Heart left ventricle (tissue), 16 donors: ENCODE measurements around the gene MSRB3. TPM values are rescaled to one million over a fixed set of nuclear protein-coding genes. Genes with fewer than 3 reads are reported as not detected.
"Not testable (repeated sequence)": the region's sequence is repeated elsewhere in the genome, so short reads cannot be mapped to it uniquely, and the experiment has no call there.

ENCODE experiments used
- ATAC-seq, 4 donors: fragments of 200-7000 bp; cut with Tn5 transposase; one replicate each; pipeline ENCODE4 v1.9.1; 2020 to 2022; ENCODE audit warnings: moderate library complexity in 4 of 4, mild to moderate bottlenecking in 3 of 4, moderate number of reproducible peaks in 1 of 4
- DNase-seq, 5 donors: peaks; one replicate each; pipeline ENCODE4 v3.0.0-alpha.2; 2020
- H3K27ac ChIP-seq, 12 donors: fragments of 200-600 bp; sonication (generic) in 4 of 12; one replicate each; pipeline versions ENCODE4 v1.5.0 to v1.8.0; 2016 to 2022; ENCODE audit warnings: mild to moderate bottlenecking in 2 of 12
- H3K27me3 ChIP-seq, 9 donors: fragments of 200-600 bp; sonication (generic) in 2 of 9; one replicate each; pipeline versions ENCODE4 v1.5.1 to v1.8.0; 2016 to 2022; ENCODE audit warnings: mild to moderate bottlenecking in 3 of 9
- H3K36me3 ChIP-seq, 9 donors: fragments of 200-600 bp; sonication (generic) in 2 of 9; one replicate each; pipeline versions ENCODE4 v1.5.0 to v1.8.0; 2018 to 2022; ENCODE audit warnings: mild to moderate bottlenecking in 2 of 9
- H3K4me1 ChIP-seq, 12 donors: fragments of 200-600 bp; sonication (generic) in 4 of 12; one replicate each; pipeline versions ENCODE4 v1.5.0 to v1.8.0; 2016 to 2022; ENCODE audit warnings: mild to moderate bottlenecking in 3 of 12
- H3K4me3 ChIP-seq, 12 donors: fragments of 200-600 bp; sonication (generic) in 4 of 12; one replicate each; pipeline versions ENCODE4 v1.5.0 to v1.8.0; 2017 to 2022; ENCODE audit warnings: mild to moderate bottlenecking in 9 of 12, moderate library complexity in 4 of 12
- H3K9me3 ChIP-seq, 12 donors: fragments of 200-600 bp; sonication (generic) in 4 of 12; one replicate each; pipeline versions ENCODE4 v1.5.0 to v1.8.0; 2016 to 2022; ENCODE audit warnings: mild to moderate bottlenecking in 1 of 12
- POLR2A ChIP-seq, 2 donors: fragments of 450-650 bp; IDR thresholded peaks; one replicate each; pipeline ENCODE4 v1.6.1; 2017; ENCODE audit warnings: antibody characterized with exemption in 2 of 2, mild to moderate bottlenecking in 2 of 2, moderate library complexity in 2 of 2
- WGBS, 4 donors: extraction: QIAGEN DNeasy Blood & Tissue Kit in 2 of 4; methylation state at CpG; one replicate each; pipeline versions ENCODE4 v1.1.5 to v1.1.7; 2013 to 2018; 5-methylcytosine and 5-hydroxymethylcytosine counted together
- intact Hi-C, 10 donors: fragments of 100-400 bp; cut with DNase I; formaldehyde crosslinking; loops; one replicate each; pipeline versions ENCODE4 v1.11.1 to v1.14.2; 2022
- polyA plus RNA-seq, 2 donors: library from polyadenylated mRNA; stranded (reverse); fragments of 200-250 nt; gene quantifications; one replicate each; pipeline ENCODE4 v1.2.3, GENCODE V29; 2013
- total RNA-seq, 9 donors: library from RNA; depleted of rRNA in 2 of 9; stranded (reverse); fragments of >200 nt in 2 of 9; fragmentation: NEBNext Ultra II Directional in 3 of 9; extraction: Animal tissue kit (Norgen Biotek cat#: 25700) in 3 of 9; gene quantifications; one replicate each; pipeline versions ENCODE4 v1.1.0 to v1.2.4, GENCODE V29; 2016 to 2023
- TF ChIP-seq, protein P1 (sequence below), 12 donors: fragments of 200-600 bp; sonication (generic) in 4 of 12; IDR thresholded peaks; one replicate each; pipeline versions ENCODE4 v1.5.0 to v1.8.0; 2018 to 2022; ENCODE audit warnings: antibody characterized with exemption in 12 of 12, mild to moderate bottlenecking in 5 of 12
- donor health status: ischemic (EF 13 %, LVEDD 7.1; RV severe dilation, severe dysfunction).
- donor health status: healthy with polysubstance abuse.
- donor health status: DM: no; HTN: yes; CAD: no.
- donor health status: DM: no; HTN: no; CAD: no.
- donor health status: ischemic (EF 25% LVEDD 6.9; RV normal size, moderate dysfunction).
- donor health status: ischemic (EF 25% LVEDD 5.7; RV mildly dilated, moderate dysfunction).
- donor health status: healthy.
- donor health status: DM: yes; HTN: yes; CAD: no.
- donor health status: ischemic (EF 35%, LVEDD 5.7; RV mildly dilated, moderate dysfunction).
- donor health status: nonischemic (EF 11% LVEDD 7.7; RV severe dilation, severe dysfunction).
- donor health status: DM: yes; HTN: yes; CAD: no.
- donor health status: PGD.
- donor health status: ischemic (EF 29% LVEDD 5.4; RV normal size, mild dysfunction).
- donor health status: nonischemic (EF 23%, LVEDD 6.1; RV moderate dilation, normal function).

The MSRB3 gene
- total and polyA plus RNA-seq, 11 donors = 54.1 to 165 (median 117) TPM

DNA sequence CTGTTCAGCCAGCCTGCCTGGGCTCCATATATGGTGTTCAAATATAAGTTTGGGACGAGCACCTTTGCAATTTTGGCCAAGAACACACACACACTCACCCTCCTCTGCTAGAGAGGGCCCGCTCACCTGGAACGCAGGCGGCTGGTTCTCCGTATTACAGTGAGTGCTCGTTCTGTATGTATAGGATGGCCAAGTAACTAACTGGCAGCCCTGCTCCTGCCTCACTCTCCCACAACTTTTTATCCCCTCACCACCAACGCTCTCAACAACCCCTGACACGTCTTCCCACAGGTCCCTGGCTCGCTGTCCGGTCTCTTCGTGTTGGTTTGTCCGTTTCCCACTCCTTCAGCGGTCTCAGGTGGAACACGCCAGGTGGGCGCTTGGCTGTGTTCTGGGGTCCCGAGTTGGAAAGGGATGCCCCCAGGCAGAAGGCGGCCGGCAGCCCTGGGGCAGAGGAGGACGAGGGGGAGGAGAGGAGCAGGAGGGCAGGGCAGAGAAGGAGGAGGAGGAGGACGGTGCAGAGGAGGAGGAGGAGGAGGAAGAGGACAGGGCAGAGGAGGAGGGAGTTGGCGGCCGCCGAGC is 398 bp upstream of the MSRB3 start:
- Histone ChIP-seq H3K27me3 (peaks cover 0 to 7% (median 0%) of the 10 kb centered on the region in 9 donors), H3K36me3 (no peaks in the 10 kb centered on the region), H3K4me3 (peak overlapping the region; percentile 78 to 98 (median 88)), H3K9me3 (no peaks in the 10 kb centered on the region), H3K27ac (peak overlapping the region in 11 of 12 donors; percentile 88 to 98 (median 96)), H3K4me1 (peaks cover 0 to 36% (median 24%) of the 10 kb centered on the region in 12 donors)
- ATAC-seq = peak in 3 of 4 donors; percentile 1 to 5 (median 2)
- DNase-seq = peak in 1 of 5 donors; percentile 24
- TF ChIP-seq, protein P1, sequence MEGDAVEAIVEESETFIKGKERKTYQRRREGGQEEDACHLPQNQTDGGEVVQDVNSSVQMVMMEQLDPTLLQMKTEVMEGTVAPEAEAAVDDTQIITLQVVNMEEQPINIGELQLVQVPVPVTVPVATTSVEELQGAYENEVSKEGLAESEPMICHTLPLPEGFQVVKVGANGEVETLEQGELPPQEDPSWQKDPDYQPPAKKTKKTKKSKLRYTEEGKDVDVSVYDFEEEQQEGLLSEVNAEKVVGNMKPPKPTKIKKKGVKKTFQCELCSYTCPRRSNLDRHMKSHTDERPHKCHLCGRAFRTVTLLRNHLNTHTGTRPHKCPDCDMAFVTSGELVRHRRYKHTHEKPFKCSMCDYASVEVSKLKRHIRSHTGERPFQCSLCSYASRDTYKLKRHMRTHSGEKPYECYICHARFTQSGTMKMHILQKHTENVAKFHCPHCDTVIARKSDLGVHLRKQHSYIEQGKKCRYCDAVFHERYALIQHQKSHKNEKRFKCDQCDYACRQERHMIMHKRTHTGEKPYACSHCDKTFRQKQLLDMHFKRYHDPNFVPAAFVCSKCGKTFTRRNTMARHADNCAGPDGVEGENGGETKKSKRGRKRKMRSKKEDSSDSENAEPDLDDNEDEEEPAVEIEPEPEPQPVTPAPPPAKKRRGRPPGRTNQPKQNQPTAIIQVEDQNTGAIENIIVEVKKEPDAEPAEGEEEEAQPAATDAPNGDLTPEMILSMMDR (IDR thresholded peaks at IDR 0.05) = no peak
- TF ChIP-seq POLR2A (IDR thresholded peaks at IDR 0.05) = no peak
- 16 to 23% (median 21%) methylated on average over 23 of the region's 23 CpGs for WGBS, 4 donors
- intact Hi-C loops = no loop called here

DNA sequence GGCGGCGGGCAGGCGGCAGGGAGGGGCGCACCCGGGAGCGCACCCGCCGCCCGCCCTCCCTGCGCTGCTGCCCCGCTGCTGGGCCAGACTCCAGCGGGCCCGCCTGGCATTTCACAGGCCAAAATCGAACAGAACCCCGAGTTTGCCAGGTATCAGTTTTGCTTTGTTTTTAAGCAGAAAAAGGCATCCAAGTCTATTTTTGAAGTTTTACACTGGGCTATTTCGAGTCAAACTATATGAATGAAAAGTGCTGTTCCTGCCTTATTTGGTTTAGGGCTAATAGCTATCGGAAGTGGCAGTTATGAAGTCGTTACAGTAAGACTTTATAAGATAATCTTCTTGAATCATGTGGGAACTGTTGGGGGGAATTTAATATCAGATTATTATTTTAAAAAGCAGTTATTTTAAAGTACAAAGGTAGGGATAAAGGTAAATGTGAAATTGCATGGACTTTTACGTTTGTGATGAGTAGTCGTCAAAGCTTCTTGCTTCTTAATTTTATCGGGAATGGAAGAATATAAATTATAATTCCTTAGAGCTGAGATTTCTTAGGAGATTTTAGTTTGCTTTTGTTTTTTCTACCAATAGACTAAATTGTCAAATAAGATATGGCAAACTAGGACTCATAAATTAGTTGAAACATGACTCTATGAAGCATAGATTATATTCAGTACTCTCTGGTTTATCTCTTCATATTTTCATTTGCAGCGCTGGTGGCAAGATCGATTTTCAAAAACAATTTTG is 1.1 kb downstream of the MSRB3 start:
- Histone ChIP-seq H3K9me3 (no peaks in the 10 kb centered on the region), H3K27ac (peak overlapping the region; percentile 88 to 98 (median 95)), H3K4me3 (peak overlapping the region; percentile 78 to 98 (median 88)), H3K27me3 (peaks cover 0 to 7% (median 0%) of the 10 kb centered on the region in 9 donors), H3K36me3 (peaks cover 0 to 8% (median 0%) of the 10 kb centered on the region in 9 donors), H3K4me1 (peaks cover 0 to 45% (median 26%) of the 10 kb centered on the region in 12 donors)
- no peak for TF ChIP-seq POLR2A (IDR thresholded peaks at IDR 0.05)
- intact Hi-C loops = no loop called here
- 5 to 10% (median 8%) methylated on average over 13 to 23 of the region's 23 CpGs for WGBS, 4 donors
- ATAC-seq (peak in 1 of 4 donors; percentile 82), DNase-seq (peak in 1 of 5 donors; percentile 50)

DNA sequence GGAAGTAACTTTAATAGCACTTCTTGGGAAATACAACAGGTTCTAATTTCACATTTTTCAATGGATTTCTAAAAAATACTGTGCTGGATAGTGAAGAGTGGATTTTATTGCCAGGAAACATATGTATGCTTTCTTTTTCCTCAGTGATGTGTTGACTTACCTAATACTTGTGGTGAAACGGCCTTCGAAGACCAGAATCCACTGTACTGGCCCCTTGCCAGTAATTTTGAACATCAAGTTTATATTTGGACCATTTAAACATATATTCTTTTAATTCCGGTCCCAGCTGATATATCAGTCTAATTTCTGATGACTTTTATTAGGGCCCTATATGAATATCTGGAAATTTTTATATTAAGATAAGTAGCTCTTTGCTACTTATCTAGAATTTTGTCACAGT is 1.8 kb downstream of the MSRB3 start:
- Histone ChIP-seq H3K27me3 (peaks cover 0 to 7% (median 0%) of the 10 kb centered on the region in 9 donors), H3K4me3 (peak overlapping the region in 9 of 12 donors; percentile 3 to 91 (median 85)), H3K27ac (peak overlapping the region in 1 of 12 donors; percentile 7), H3K36me3 (peaks cover 0 to 15% (median 3%) of the 10 kb centered on the region in 9 donors), H3K9me3 (no peaks in the 10 kb centered on the region), H3K4me1 (peaks cover 0 to 48% (median 29%) of the 10 kb centered on the region in 12 donors)
- 22 to 31% (median 29%) methylated on average over 3 of the region's 3 CpGs for whole genome bisulfite sequencing, 4 donors
- intact Hi-C loops = no loop called here
- DNase-seq = no peak
- no peak for TF ChIP-seq POLR2A (IDR thresholded peaks at IDR 0.05)
- TF ChIP-seq, protein P1 (IDR thresholded peaks at IDR 0.05) = no peak
- ATAC-seq = no peak

DNA sequence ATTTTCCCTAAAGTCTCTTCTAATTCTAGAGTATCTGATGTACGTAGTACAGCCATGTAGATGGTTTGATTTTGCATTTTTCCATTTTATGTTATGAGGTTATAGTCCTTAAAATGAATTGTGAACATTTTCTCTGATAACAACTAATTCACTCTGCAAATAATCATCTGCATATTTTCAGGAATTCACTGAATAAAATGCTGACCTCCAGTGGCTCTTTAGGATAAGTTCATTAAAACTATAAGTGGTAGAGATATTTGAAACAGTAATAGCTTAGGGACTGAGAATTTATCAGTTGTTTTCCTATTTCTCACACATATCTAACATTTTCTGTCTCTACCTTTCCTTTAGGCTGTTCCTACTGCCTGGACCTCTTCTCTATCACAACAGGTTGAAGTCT is 4.4 kb downstream of the MSRB3 start:
- H3K4me1 ChIP-seq = peaks cover 0 to 47% (median 28%) of the 10 kb centered on the region in 12 donors
- ATAC-seq = no peak
- no peak for DNase-seq
- intact Hi-C loops = no loop called here
- no peak overlapping the region for H3K4me3 ChIP-seq
- H3K27ac ChIP-seq = no peak overlapping the region
- 52 to 56% (median 55%) methylated on average over 1 of the region's 1 CpG for WGBS, 4 donors
- H3K27me3 ChIP-seq = peaks cover 0 to 7% (median 0%) of the 10 kb centered on the region in 9 donors
- TF ChIP-seq POLR2A (IDR thresholded peaks at IDR 0.05) = no peak
- TF ChIP-seq, protein P1 (IDR thresholded peaks at IDR 0.05) = no peak
- no peaks in the 10 kb centered on the region for H3K9me3 ChIP-seq
- H3K36me3 ChIP-seq = peaks cover 0 to 20% (median 3%) of the 10 kb centered on the region in 9 donors

DNA sequence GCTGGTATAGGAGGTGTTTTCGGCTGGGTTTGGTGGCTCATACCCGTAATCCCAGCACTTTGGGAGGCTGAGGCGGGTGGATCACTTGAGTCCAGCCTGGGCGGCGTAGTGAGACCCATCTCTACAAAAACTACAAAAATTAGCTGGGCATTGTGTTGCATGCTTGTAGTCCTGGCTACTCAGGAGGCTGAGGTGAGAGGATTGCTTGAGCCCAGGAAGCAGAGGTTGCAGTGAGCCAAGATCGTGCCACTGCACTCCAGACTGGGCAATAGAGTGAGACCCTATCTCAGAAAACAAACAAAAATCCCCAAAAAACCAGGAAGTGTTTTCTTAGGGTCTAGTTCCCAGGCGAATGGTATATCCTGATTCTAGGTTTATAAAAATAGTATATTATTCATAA is 7.0 kb downstream of the MSRB3 start:
- 95 to 96% (median 95%) methylated on average over 7 of the region's 7 CpGs for WGBS, 4 donors
- H3K4me3 ChIP-seq, DNase-seq, intact Hi-C loops, H3K27me3 ChIP-seq, ATAC-seq, H3K9me3 ChIP-seq, H3K27ac ChIP-seq: not testable (repeated sequence)
- peaks cover 0 to 38% (median 16%) of the 10 kb centered on the region in 12 donors for H3K4me1 ChIP-seq
- peaks cover 0 to 20% (median 3%) of the 10 kb centered on the region in 9 donors for H3K36me3 ChIP-seq
